Fibroblast of lung (primary cell): ENCODE data around the gene ACER1. TPM values are rescaled to one million over a fixed set of nuclear protein-coding genes. Genes with fewer than 3 reads are reported as not detected.
"Not testable (repeated sequence)": the region's sequence is repeated elsewhere in the genome, so short reads cannot be mapped to it uniquely, and the experiment has no call there.

Source experiments
- DNase-seq, 2 donors: peaks; one replicate each; pipeline versions ENCODE4 v3.0.0 to v3.0.0-alpha.2; 2010; ENCODE audit warnings: low read depth in 2 of 2
- H2AFZ ChIP-seq: 2 replicates; pipeline ENCODE4 v1.5.1; 2012; ENCODE audit warnings: low read length, control low read depth, inconsistent platforms
- H3K27ac ChIP-seq: 2 replicates; pipeline ENCODE4 v1.5.1; 2011; ENCODE audit warnings: low read length, control low read depth; ENCODE audit not compliant: insufficient read depth
- H3K27me3 ChIP-seq: 2 replicates; pipeline ENCODE4 v1.5.1; 2011; ENCODE audit warnings: mild to moderate bottlenecking, low read length; ENCODE audit not compliant: control insufficient read depth, insufficient read depth
- H3K36me3 ChIP-seq: 2 replicates; pipeline ENCODE4 v1.5.1; 2011; ENCODE audit warnings: low read length; ENCODE audit not compliant: control insufficient read depth, insufficient read depth
- H3K4me1 ChIP-seq: 2 replicates; pipeline ENCODE4 v1.5.1; 2011; ENCODE audit warnings: low read length; ENCODE audit not compliant: control insufficient read depth, insufficient read depth; ENCODE audit errors: extremely low read depth
- H3K4me2 ChIP-seq: 2 replicates; pipeline ENCODE4 v1.5.1; 2011; ENCODE audit warnings: low read length, control low read depth; ENCODE audit not compliant: insufficient read depth; ENCODE audit errors: extremely low read depth
- H3K4me3 ChIP-seq, 4 experiments: fragments of 200-600 bp in 1 of 4; sonication (generic) in 1 of 4; replicated peaks in 1 of 4; 2 replicates each; pipeline ENCODE4 v1.5.1; 2011 to 2016; ENCODE audit warnings: low read length in 4 of 4, low read depth in 3 of 4, mild to moderate bottlenecking in 3 of 4, control low read depth in 2 of 4, inconsistent platforms in 1 of 4, mixed read lengths in 1 of 4; ENCODE audit not compliant: insufficient read depth in 1 of 4; ENCODE audit errors: control extremely low read depth in 1 of 4
- H3K79me2 ChIP-seq: 2 replicates; pipeline ENCODE4 v1.5.1; 2012; ENCODE audit warnings: mild to moderate bottlenecking, low read length, inconsistent platforms; ENCODE audit not compliant: control insufficient read depth, insufficient read depth
- H3K9ac ChIP-seq: 2 replicates; pipeline ENCODE4 v1.5.1; 2011; ENCODE audit warnings: mild to moderate bottlenecking, low read length, control low read depth; ENCODE audit not compliant: insufficient read depth
- H3K9me3 ChIP-seq: 2 replicates; pipeline ENCODE4 v1.5.1; 2012; ENCODE audit warnings: low read depth, low read length; ENCODE audit not compliant: control insufficient read depth, insufficient read depth
- H4K20me1 ChIP-seq: 2 replicates; pipeline ENCODE4 v1.5.1; 2011; ENCODE audit warnings: low read length; ENCODE audit not compliant: control insufficient read depth, insufficient read depth; ENCODE audit errors: extremely low read depth
- EZH2 ChIP-seq: IDR thresholded peaks from 2 replicates; pipeline ENCODE4 v1.5.1; 2012; ENCODE audit warnings: low read length, control low read depth, mild to moderate bottlenecking; ENCODE audit errors: missing control alignments
- polyA plus RNA-seq, 2 donors: library from polyadenylated mRNA; depleted of rRNA in 1 of 2; stranded (reverse) in 1 of 2; unstranded in 1 of 2; fragments of >200 nt; gene quantifications; 2 replicates each; pipeline ENCODE4 v1.2.1, GENCODE V29; 2011 to 2012; ENCODE audit warnings: missing spikeins in 1 of 2
- total RNA-seq: library from RNA; depleted of rRNA; stranded (reverse); fragments of >200 nt; gene quantifications from 2 replicates; pipeline ENCODE4 v1.2.1, GENCODE V29; 2014
- TF ChIP-seq, protein P1 (sequence below), 2 donors: IDR thresholded peaks in 1 of 2; conservative IDR thresholded peaks in 1 of 2; 1 replicate in 1 of 2; 2 replicates in 1 of 2; pipeline ENCODE4 v1.5.1; 2011 to 2012; ENCODE audit warnings: low read length in 2 of 2, control low read depth in 1 of 2, inconsistent platforms in 1 of 2, low read depth in 1 of 2, mild to moderate bottlenecking in 1 of 2

ACER1 gene
- total and polyA plus RNA-seq, 2 donors (not counting 1 experiment from before 2014, with no cell fraction given), result not detected

DNA sequence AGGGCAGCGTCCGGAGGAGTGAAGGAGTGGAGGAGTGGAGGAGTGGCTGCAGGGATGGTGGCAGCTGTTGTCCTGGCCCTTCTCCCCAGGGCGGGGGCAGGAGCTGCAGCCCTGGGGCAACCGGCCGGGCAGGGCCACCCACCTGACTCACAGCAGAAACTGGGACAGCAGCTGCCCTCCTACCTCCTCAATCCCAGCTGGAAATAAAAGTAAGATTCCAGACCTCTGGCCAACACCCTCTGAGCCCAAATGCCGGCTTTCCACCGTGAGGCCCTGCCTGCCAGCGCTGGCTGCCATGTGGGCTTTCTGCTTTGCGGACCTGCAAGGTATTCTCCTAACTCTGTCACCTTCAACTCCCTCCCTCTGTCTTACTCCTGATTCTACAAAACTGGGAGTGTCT lies 24.6 kb upstream of the ACER1 start:
- Histone ChIP-seq H3K9ac (no peak overlapping the region), H3K4me3 (no peak overlapping the region), H3K4me2 (no peak overlapping the region), H3K27ac (no peak overlapping the region), H4K20me1 (no peaks in the 10 kb centered on the region), H2AFZ (no peak overlapping the region), H3K9me3 (no peaks in the 10 kb centered on the region), H3K27me3 (no peaks in the 10 kb centered on the region), H3K36me3 (no peaks in the 10 kb centered on the region), H3K4me1 (peaks cover 2% of the 10 kb centered on the region), H3K79me2 (peaks cover 10% of the 10 kb centered on the region)
- no peak for DNase-seq
- TF ChIP-seq, protein P1, sequence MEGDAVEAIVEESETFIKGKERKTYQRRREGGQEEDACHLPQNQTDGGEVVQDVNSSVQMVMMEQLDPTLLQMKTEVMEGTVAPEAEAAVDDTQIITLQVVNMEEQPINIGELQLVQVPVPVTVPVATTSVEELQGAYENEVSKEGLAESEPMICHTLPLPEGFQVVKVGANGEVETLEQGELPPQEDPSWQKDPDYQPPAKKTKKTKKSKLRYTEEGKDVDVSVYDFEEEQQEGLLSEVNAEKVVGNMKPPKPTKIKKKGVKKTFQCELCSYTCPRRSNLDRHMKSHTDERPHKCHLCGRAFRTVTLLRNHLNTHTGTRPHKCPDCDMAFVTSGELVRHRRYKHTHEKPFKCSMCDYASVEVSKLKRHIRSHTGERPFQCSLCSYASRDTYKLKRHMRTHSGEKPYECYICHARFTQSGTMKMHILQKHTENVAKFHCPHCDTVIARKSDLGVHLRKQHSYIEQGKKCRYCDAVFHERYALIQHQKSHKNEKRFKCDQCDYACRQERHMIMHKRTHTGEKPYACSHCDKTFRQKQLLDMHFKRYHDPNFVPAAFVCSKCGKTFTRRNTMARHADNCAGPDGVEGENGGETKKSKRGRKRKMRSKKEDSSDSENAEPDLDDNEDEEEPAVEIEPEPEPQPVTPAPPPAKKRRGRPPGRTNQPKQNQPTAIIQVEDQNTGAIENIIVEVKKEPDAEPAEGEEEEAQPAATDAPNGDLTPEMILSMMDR (conservative IDR thresholded peaks at IDR 0.05 in 1 of 2, IDR thresholded peaks at IDR 0.05 in 1 of 2; ENCODE audit: low read depth in 1 of 2, low read length in 2 of 2), result no peak
- TF ChIP-seq EZH2, result no peak

DNA sequence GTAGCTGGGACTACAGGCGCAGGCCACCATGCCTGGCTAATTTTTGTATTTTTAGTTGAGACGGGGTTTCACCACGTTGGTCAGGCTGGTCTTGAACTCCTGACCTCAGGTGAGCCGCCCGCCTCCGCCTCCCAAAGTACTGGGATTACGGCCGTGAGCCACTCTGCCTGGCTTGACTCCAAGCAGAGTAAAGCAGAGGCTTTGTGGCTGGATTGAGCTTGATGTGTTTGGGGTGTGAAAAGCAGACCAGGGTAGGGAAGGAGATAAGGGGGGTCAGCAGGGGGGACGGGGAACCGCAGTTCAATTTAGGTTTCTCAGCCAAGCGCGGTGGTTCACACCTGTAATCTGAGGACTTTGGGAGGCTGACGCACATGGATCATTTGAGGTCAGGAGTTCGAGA lies 23.8 kb upstream of the ACER1 start:
- no peak overlapping the region for H3K27ac ChIP-seq
- DNase-seq, result no peak
- H3K27me3 ChIP-seq, result no peaks in the 10 kb centered on the region
- no peaks in the 10 kb centered on the region for H3K9me3 ChIP-seq
- no peak overlapping the region for H2AFZ ChIP-seq
- TF ChIP-seq EZH2, result no peak
- TF ChIP-seq, protein P1 (conservative IDR thresholded peaks at IDR 0.05 in 1 of 2, IDR thresholded peaks at IDR 0.05 in 1 of 2; ENCODE audit: low read depth in 1 of 2, low read length in 2 of 2), result no peak
- no peaks in the 10 kb centered on the region for H3K4me1 ChIP-seq
- H3K9ac ChIP-seq, result no peak overlapping the region
- H4K20me1 ChIP-seq, result no peaks in the 10 kb centered on the region
- no peaks in the 10 kb centered on the region for H3K36me3 ChIP-seq
- H3K4me3 ChIP-seq, result no peak overlapping the region
- peaks cover 6% of the 10 kb centered on the region for H3K79me2 ChIP-seq
- H3K4me2 ChIP-seq, result no peak overlapping the region

DNA sequence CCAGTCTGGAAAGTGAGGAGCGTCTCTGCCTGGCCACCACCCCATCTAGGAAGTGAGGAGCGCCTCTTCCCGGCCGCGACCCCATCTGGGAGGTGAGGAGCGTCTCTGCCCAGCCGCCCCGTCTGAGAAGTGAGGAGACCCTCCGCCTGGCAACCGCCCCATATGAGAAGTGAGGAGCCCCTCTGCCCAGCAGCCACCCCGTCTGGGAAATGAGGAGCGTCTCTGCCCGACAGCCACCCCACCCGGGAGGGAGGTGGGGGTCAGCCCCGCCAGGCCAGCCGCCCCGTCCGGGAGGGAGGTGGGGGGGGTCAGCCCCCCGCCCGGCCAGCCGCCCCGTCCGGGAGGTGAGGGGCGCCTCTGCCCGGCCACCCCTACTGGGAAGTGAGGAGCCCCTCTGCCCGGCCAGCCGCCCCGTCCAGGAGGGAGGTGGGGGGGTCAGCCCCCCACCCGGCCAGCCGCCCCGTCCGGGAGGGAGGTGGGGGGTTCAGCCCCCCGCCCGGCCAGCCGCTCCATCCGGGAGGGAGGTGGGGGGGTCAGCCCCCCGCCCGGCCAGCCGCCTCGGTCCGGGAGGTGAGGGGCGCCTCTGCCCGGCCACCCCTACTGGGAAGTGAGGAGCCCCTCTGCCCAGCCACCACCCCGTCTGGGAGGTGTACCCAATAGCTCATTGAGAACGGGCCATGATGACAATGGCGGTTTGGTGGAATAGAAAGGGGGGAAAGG lies 22.1 kb upstream of the ACER1 start:
- H4K20me1 ChIP-seq, DNase-seq, H3K4me3 ChIP-seq: not testable (repeated sequence)

More for the DNA sequence above, 22.1 kb upstream of the ACER1 start:
- H3K36me3 ChIP-seq, H3K4me1 ChIP-seq, H3K9me3 ChIP-seq, H3K27ac ChIP-seq, H3K27me3 ChIP-seq, H3K4me2 ChIP-seq, H3K79me2 ChIP-seq, H3K9ac ChIP-seq, H2AFZ ChIP-seq: not testable (repeated sequence)
